Left lung (tissue), 10 donors: ENCODE results near the gene DNAH3. TPM values are rescaled to one million over a fixed set of nuclear protein-coding genes. Genes with fewer than 3 reads are reported as not detected.
A peak's percentile ranks its signal among the peaks of the same experiment; 100 is the strongest.
"Not testable (repeated sequence)": the region's sequence is repeated elsewhere in the genome, so short reads cannot be mapped to it uniquely, and the experiment has no call there.

Experiments used
- ATAC-seq: fragments of 200-7000 bp; cut with Tn5 transposase; one replicate; pipeline ENCODE4 v1.9.1; 2020; ENCODE audit warnings: moderate library complexity
- DNase-seq, 4 donors: peaks; one replicate each; pipeline ENCODE4 v3.0.0-alpha.2; 2013 to 2020
- H3K27ac ChIP-seq, 2 donors: fragments of 200-600 bp; sonication (generic) in 1 of 2; one replicate each; pipeline versions ENCODE4 v1.5.0 to v1.8.0; 2020 to 2021
- H3K27me3 ChIP-seq, 2 donors: fragments of 200-600 bp; sonication (generic) in 1 of 2; one replicate each; pipeline versions ENCODE4 v1.5.0 to v1.8.0; 2020 to 2021
- H3K36me3 ChIP-seq, 2 donors: fragments of 200-600 bp; sonication (generic) in 1 of 2; one replicate each; pipeline versions ENCODE4 v1.5.0 to v1.8.0; 2020 to 2021
- H3K4me1 ChIP-seq, 2 donors: fragments of 200-600 bp; one replicate each; pipeline ENCODE4 v1.8.0; 2021
- H3K4me3 ChIP-seq, 2 donors: fragments of 200-600 bp; sonication (generic) in 1 of 2; one replicate each; pipeline versions ENCODE4 v1.5.0 to v1.8.0; 2020 to 2021; ENCODE audit warnings: mild to moderate bottlenecking in 1 of 2
- H3K9me3 ChIP-seq, 2 donors: fragments of 200-600 bp; sonication (generic) in 1 of 2; one replicate each; pipeline versions ENCODE4 v1.5.0 to v1.8.0; 2020 to 2021
- CTCF ChIP-seq, 2 donors: fragments of 200-600 bp; sonication (generic) in 1 of 2; IDR thresholded peaks; one replicate each; pipeline versions ENCODE4 v1.5.0 to v1.8.0; 2021; ENCODE audit warnings: antibody characterized with exemption in 2 of 2
- intact Hi-C, 2 donors: fragments of 100-400 bp; cut with DNase I; formaldehyde crosslinking; loops; one replicate each; pipeline versions ENCODE4 v1.11.2 to v1.14.2; 2022
- polyA plus RNA-seq, 6 donors: library from polyadenylated mRNA; unstranded; fragments of 120-200 nt; gene quantifications; one replicate each; pipeline ENCODE4 v1.2.1, GENCODE V29; 2013; ENCODE audit not compliant: insufficient read length in 6 of 6
- total RNA-seq, 2 donors: library from RNA; stranded (reverse); fragmentation: NEBNext Ultra II Directional; extraction: Animal tissue kit (Norgen Biotek cat#: 25700); gene quantifications; one replicate each; pipeline ENCODE4 v1.2.1, GENCODE V29; 2021
- donor health status: DM: no; HTN: yes; CAD: no.
- donor health status: DM: no; HTN: no; CAD: no.

The DNAH3 gene
- total and polyA plus RNA-seq, 8 donors, result 0.88 to 6.4 (median 3.2) TPM; not detected in 1

GRCh38 chr16:21157632-21158031 lies 7.0 kb upstream of the DNAH3 start:
- intact Hi-C loops, result no loop called here
- Histone ChIP-seq H3K4me3 (peak overlapping the region in 1 of 2 donors; percentile 69), H3K27ac (peak overlapping the region in 1 of 2 donors; percentile 69), H3K9me3 (no peaks in the 10 kb centered on the region), H3K27me3 (no peaks in the 10 kb centered on the region), H3K4me1 (peaks cover 8 to 40% of the 10 kb centered on the region in 2 donors), H3K36me3 (no peaks in the 10 kb centered on the region)
- no peak for TF ChIP-seq CTCF (IDR thresholded peaks at IDR 0.05)
- no peak for DNase-seq
- ATAC-seq, result no peak

GRCh38 chr16:21156767-21157467 lies 6.3 kb upstream of the DNAH3 start:
- peak in 2 of 4 donors; percentile 46 to 70 for DNase-seq
- intact Hi-C loops, result no loop called here

GRCh38 chr16:21156011-21156410 lies 5.4 kb upstream of the DNAH3 start:
- H3K27ac ChIP-seq, H3K4me3 ChIP-seq, H3K9me3 ChIP-seq, intact Hi-C loops, DNase-seq, H3K36me3 ChIP-seq, H3K27me3 ChIP-seq, ATAC-seq: not testable (repeated sequence)
- H3K4me1 ChIP-seq, result peaks cover 5 to 27% of the 10 kb centered on the region in 2 donors

More at GRCh38 chr16:21156767-21157467, 6.3 kb upstream of the DNAH3 start:
- ATAC-seq, result peak; percentile 28
- H3K4me1 ChIP-seq, result peaks cover 5 to 33% of the 10 kb centered on the region in 2 donors
- H3K9me3 ChIP-seq, result no peaks in the 10 kb centered on the region
- H3K27ac ChIP-seq, result no peak overlapping the region
- peak; percentile 39 to 47 for TF ChIP-seq CTCF (IDR thresholded peaks at IDR 0.05)
- H3K4me3 ChIP-seq, result no peak overlapping the region
- H3K27me3 ChIP-seq, result no peaks in the 10 kb centered on the region
- H3K36me3 ChIP-seq, result no peaks in the 10 kb centered on the region

DNA sequence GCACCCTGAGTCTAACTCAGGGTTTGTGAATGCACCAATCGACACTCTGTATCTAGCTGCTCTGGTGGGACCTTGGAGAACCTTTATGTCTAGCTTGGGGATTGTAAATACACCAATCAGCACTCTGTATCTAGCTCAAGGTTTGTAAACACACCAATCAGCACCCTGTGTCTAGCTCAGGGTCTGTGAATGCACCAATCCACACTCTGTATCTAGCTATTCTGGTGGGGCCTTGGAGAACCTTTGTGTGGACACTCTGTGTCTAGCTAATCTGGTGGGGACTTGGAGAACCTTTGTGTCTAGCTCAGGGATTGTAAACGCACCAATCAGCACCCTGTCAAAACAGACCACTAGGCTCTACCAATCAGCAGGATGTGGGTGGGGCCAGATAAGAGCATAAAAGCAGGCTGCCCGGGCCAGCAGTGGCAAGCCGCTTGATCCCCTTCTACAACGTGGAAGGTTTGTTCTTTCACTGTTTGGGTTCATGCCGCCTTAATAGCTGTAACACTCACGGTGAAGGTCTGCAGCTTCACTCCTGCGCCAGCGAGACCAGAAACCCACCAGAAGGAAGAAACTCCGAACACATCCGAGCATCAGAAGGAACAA lies 2.6 kb upstream of the DNAH3 start:
- intact Hi-C loops, H3K9me3 ChIP-seq, ATAC-seq: not testable (repeated sequence)

GRCh38 chr16:21152160-21153030 lies 1.7 kb upstream of the DNAH3 start:
- ATAC-seq, DNase-seq, H3K9me3 ChIP-seq, H3K4me3 ChIP-seq, H3K36me3 ChIP-seq, H3K4me1 ChIP-seq, H3K27ac ChIP-seq, intact Hi-C loops: not testable (repeated sequence)
- H3K27me3 ChIP-seq, result peaks cover 0 to 28% of the 10 kb centered on the region in 2 donors

More for the DNA sequence above, 2.6 kb upstream of the DNAH3 start:
- not testable (repeated sequence) for H3K36me3 ChIP-seq, DNase-seq, H3K4me3 ChIP-seq, H3K4me1 ChIP-seq, H3K27ac ChIP-seq
- peaks cover 0 to 25% of the 10 kb centered on the region in 2 donors for H3K27me3 ChIP-seq

DNA sequence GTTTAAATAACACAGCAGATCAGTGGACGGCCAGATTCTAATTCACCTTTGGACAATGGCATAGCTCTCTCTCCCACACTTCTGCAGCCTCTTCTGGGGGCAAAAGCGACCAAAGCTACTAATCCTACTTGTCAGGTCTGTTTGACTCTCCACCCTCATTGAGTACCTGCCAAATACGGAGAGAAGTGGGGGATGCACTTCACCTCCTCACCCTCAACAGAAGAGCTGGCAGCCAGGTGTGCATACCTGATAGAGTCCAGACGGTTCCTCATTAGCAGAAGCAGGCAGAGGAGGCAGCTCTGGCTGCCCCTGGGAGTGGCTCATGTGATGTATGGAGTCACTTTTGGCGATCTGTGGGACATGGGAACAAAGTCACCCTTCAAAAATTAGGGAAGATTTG lies 4.9 kb downstream of the DNAH3 start:
- no peak for TF ChIP-seq CTCF (IDR thresholded peaks at IDR 0.05)
- no peaks in the 10 kb centered on the region for H3K9me3 ChIP-seq
- intact Hi-C loops, result no loop called here
- H3K4me1 ChIP-seq, result no peaks in the 10 kb centered on the region
- no peaks in the 10 kb centered on the region for H3K36me3 ChIP-seq
- no peak overlapping the region for H3K27ac ChIP-seq
- H3K27me3 ChIP-seq, result peaks cover 0 to 46% of the 10 kb centered on the region in 2 donors
- H3K4me3 ChIP-seq, result no peak overlapping the region
- ATAC-seq (peak; percentile 53), DNase-seq (no peak)
